ENCODE results near the gene CCDC71. TPM values are rescaled to one million over a fixed set of nuclear protein-coding genes. Genes with fewer than 3 reads are reported as not detected.

Gene CCDC71
- total and polyA plus RNA-seq, 9 of the 15 experiments (the other 6 are each of a cell fraction or from before 2014, with no cell fraction given) = 0.13 to 19.3 (median 14.3) TPM

DNA sequence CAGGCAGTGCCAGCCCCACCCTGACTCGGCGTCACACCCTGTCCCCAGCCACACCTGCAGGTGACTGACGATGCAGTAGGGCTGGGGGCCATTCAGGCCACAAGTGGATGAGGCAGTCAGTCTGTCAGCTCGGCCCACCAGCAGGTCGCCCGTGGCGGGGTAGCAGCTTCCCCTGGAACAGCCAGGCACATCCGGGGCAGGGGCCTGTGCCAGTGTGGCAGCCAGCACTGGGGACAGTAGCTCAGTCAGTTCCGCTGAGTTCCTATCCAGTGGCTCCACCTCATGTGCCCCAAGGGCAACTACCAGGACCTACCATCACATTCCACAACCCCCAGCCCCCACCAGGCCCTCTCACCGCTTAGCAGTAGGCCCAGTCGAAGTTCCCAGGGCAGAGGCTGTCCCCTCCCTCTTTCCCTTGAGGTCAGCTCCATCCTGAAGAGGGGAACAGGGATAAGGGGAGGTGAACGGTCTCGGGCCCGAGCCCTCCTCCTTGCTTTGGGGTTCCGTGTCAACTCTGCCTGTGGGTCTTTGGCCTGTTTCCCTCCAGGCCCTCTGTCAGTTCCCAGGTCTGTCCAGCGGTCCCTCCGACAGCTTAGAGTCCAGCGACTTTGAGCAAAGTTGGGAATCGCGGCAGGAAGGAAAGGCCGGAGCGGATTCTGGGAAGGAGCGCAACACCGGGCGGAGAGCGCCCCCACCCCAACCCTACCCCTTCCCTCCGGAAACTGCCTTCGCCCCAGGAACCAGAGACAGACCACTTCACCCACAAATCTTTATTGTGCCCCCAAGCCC, 33.5 kb downstream of the CCDC71 start, which contains the start of gene LAMB2 (continued):
- no peak for TF ChIP-seq PATZ1 (CRISPR knock-in tag; IDR thresholded peaks at IDR 0.05; ENCODE audit: borderline replicate concordance)
- TF ChIP-seq PURB (CRISPR knock-in tag; IDR thresholded peaks at IDR 0.05; ENCODE audit: low read depth) = no peak
- TF ChIP-seq, protein P1, sequence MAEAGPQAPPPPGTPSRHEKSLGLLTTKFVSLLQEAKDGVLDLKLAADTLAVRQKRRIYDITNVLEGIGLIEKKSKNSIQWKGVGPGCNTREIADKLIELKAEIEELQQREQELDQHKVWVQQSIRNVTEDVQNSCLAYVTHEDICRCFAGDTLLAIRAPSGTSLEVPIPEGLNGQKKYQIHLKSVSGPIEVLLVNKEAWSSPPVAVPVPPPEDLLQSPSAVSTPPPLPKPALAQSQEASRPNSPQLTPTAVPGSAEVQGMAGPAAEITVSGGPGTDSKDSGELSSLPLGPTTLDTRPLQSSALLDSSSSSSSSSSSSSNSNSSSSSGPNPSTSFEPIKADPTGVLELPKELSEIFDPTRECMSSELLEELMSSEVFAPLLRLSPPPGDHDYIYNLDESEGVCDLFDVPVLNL (CRISPR knock-in tag; IDR thresholded peaks at IDR 0.05; ENCODE audit: low read depth) = no peak
- no peak for TF ChIP-seq SAP30 (IDR thresholded peaks at IDR 0.05; ENCODE audit: borderline replicate concordance, insufficient read depth, low read depth, low read length, poor library complexity, severe bottlenecking)
- TF ChIP-seq, protein P2, sequence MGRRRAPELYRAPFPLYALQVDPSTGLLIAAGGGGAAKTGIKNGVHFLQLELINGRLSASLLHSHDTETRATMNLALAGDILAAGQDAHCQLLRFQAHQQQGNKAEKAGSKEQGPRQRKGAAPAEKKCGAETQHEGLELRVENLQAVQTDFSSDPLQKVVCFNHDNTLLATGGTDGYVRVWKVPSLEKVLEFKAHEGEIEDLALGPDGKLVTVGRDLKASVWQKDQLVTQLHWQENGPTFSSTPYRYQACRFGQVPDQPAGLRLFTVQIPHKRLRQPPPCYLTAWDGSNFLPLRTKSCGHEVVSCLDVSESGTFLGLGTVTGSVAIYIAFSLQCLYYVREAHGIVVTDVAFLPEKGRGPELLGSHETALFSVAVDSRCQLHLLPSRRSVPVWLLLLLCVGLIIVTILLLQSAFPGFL (CRISPR knock-in tag; IDR thresholded peaks at IDR 0.05) = no peak
- TF ChIP-seq PRPF4 (IDR thresholded peaks at IDR 0.05; ENCODE audit: insufficient read depth, low read depth, low read length, poor library complexity, severe bottlenecking) = no peak
- TF ChIP-seq STAT5B (CRISPR knock-in tag; IDR thresholded peaks at IDR 0.05) = no peak
- peak; percentile 41; the same call in 1 of the 2 replicates for TF ChIP-seq ZBTB7A (IDR thresholded peaks at IDR 0.05; ENCODE audit: borderline replicate concordance, control insufficient read depth, low read depth, low read length)
- no peak for TF ChIP-seq FOXK2 (conservative IDR thresholded peaks at IDR 0.05 in 1 of 2, IDR thresholded peaks at IDR 0.05 in 1 of 2; ENCODE audit: low read depth in 2 of 2)
- TF ChIP-seq, protein P3, sequence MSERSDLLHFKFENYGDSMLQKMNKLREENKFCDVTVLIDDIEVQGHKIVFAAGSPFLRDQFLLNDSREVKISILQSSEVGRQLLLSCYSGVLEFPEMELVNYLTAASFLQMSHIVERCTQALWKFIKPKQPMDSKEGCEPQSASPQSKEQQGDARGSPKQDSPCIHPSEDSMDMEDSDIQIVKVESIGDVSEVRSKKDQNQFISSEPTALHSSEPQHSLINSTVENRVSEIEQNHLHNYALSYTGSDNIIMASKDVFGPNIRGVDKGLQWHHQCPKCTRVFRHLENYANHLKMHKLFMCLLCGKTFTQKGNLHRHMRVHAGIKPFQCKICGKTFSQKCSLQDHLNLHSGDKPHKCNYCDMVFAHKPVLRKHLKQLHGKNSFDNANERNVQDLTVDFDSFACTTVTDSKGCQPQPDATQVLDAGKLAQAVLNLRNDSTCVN (CRISPR knock-in tag; IDR thresholded peaks at IDR 0.05) = no peak
- TF ChIP-seq, protein P4, sequence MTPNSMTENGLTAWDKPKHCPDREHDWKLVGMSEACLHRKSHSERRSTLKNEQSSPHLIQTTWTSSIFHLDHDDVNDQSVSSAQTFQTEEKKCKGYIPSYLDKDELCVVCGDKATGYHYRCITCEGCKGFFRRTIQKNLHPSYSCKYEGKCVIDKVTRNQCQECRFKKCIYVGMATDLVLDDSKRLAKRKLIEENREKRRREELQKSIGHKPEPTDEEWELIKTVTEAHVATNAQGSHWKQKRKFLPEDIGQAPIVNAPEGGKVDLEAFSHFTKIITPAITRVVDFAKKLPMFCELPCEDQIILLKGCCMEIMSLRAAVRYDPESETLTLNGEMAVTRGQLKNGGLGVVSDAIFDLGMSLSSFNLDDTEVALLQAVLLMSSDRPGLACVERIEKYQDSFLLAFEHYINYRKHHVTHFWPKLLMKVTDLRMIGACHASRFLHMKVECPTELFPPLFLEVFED (CRISPR knock-in tag; conservative IDR thresholded peaks at IDR 0.05) = no peak
- TF ChIP-seq CBX3 (IDR thresholded peaks at IDR 0.05; ENCODE audit: borderline replicate concordance in 1 of 2, low read length in 2 of 2) = no peak
- TF ChIP-seq, protein P5, sequence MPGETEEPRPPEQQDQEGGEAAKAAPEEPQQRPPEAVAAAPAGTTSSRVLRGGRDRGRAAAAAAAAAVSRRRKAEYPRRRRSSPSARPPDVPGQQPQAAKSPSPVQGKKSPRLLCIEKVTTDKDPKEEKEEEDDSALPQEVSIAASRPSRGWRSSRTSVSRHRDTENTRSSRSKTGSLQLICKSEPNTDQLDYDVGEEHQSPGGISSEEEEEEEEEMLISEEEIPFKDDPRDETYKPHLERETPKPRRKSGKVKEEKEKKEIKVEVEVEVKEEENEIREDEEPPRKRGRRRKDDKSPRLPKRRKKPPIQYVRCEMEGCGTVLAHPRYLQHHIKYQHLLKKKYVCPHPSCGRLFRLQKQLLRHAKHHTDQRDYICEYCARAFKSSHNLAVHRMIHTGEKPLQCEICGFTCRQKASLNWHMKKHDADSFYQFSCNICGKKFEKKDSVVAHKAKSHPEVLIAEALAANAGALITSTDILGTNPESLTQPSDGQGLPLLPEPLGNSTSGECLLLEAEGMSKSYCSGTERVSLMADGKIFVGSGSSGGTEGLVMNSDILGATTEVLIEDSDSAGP (CRISPR knock-in tag; IDR thresholded peaks at IDR 0.05) = no peak
- no peak for TF ChIP-seq TCF3 (CRISPR knock-in tag; IDR thresholded peaks at IDR 0.05)
